BJ (cell line): ENCODE data around the gene P2RY1. TPM values are rescaled to one million over a fixed set of nuclear protein-coding genes. Genes with fewer than 3 reads are reported as not detected.

Experiments used
- CTCF ChIA-PET: fragments of 350-600 bp; formaldehyde crosslinking; extraction: SDS; loops from one replicate; lab custom pipeline; 2021; ENCODE audit warnings: antibody characterized with exemption, inconsistent platforms; lab: Yijun Ruan, JAX
- POLR2A ChIA-PET: fragments of 300-600 bp; sonication (Branson Sonifier 250); formaldehyde crosslinking; extraction: SDS; loops from one replicate; lab custom pipeline; 2021; ENCODE audit warnings: antibody characterized with exemption; lab: Charles Lee
- DNase-seq: peaks from one replicate; pipeline ENCODE4 v3.0.0-alpha.2; 2011; ENCODE audit warnings: low read depth
- H3K27me3 ChIP-seq: 2 replicates; pipeline ENCODE4 v1.6.0; 2011; ENCODE audit warnings: low read length; ENCODE audit not compliant: control insufficient read depth, insufficient read depth
- H3K36me3 ChIP-seq: 2 replicates; pipeline ENCODE4 v1.5.1; 2011; ENCODE audit warnings: low read length; ENCODE audit not compliant: control insufficient read depth, insufficient read depth
- H3K4me3 ChIP-seq: 2 replicates; pipeline ENCODE4 v1.5.1; 2011; ENCODE audit warnings: low read depth, mild to moderate bottlenecking, control low read depth, low read length
- CTCF ChIP-seq: IDR thresholded peaks from 2 replicates; pipeline ENCODE4 v1.5.1; 2011; ENCODE audit warnings: low read depth, mild to moderate bottlenecking, control low read depth, inconsistent platforms, low read length, moderate library complexity; ENCODE audit not compliant: insufficient read depth
- polyA plus RNA-seq: library from polyadenylated mRNA; depleted of rRNA; stranded (reverse); fragments of >200 nt; gene quantifications from 2 replicates; pipeline ENCODE4 v1.2.3, GENCODE V29; 2011

Gene P2RY1
- polyA plus RNA-seq, 1 experiment = not detected

DNA sequence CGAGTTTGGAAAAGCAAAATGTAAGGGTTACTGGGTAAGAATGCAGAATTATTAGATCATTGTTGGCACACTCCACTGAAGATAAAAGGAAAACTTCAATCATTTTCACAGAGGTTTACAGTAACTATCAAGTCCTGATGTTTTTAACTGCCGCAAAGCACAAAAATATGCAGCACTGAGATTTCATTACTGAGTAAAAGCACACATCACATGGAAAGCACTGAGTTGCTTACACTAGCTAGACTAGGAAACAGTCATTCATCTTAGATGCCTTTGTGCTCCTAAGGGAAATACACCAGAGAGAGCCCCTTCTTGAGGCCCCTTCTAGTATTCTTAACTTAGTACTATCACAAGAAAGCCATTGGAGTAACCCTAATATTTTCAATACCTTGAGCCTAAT, 11.8 kb upstream of the P2RY1 start:
- no peak for TF ChIP-seq CTCF
- H3K4me3 ChIP-seq = no peak overlapping the region
- POLR2A ChIA-PET = no interaction called here
- CTCF ChIA-PET = interaction anchor here (1.2 kb wide), 1 partner anchor 21 kb away, joined by 3 read pairs; no protein-coding TSS in a partner anchor
- no peaks in the 10 kb centered on the region for H3K27me3 ChIP-seq
- DNase-seq = no peak
- H3K36me3 ChIP-seq = no peaks in the 10 kb centered on the region; the same call in 1 of the 2 replicates

GRCh38 chr3:152823781-152824180, 11.2 kb upstream of the P2RY1 start:
- CTCF ChIA-PET = interaction anchor here (1.2 kb wide), 1 partner anchor 20 kb away, joined by 3 read pairs; no protein-coding TSS in a partner anchor

GRCh38 chr3:152825566-152825965, 9.4 kb upstream of the P2RY1 start:
- ChIA-PET POLR2A (no interaction called here), CTCF (no interaction called here)
- no peaks in the 10 kb centered on the region; the same call in 1 of the 2 replicates for H3K36me3 ChIP-seq
- no peak for DNase-seq
- H3K27me3 ChIP-seq = no peaks in the 10 kb centered on the region
- TF ChIP-seq CTCF = no peak
- no peak overlapping the region for H3K4me3 ChIP-seq

More at GRCh38 chr3:152823781-152824180, 11.2 kb upstream of the P2RY1 start:
- no peak for TF ChIP-seq CTCF
- POLR2A ChIA-PET = no interaction called here
- Histone ChIP-seq H3K4me3 (no peak overlapping the region), H3K36me3 (no peaks in the 10 kb centered on the region; the same call in 1 of the 2 replicates), H3K27me3 (no peaks in the 10 kb centered on the region)
- DNase-seq = no peak

DNA sequence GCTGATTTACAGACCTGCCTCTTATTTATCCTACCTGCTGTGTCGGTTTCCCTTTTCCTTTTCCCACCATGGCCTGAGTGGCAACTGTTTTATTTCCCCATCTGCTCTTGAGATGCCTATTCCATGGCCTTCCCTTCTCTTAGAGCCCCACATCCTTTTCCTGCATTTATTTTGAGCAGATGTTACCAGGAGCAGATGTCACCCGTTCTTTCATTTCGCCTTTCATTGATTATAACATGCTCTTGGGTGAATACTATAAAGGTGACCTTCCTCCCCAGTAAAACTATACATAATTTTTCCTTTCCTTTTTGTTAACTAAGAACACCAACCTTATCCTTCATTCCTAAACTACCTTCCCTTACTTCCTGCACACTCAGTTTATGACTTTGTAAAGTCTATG, 8.5 kb upstream of the P2RY1 start:
- Histone ChIP-seq H3K4me3 (no peak overlapping the region), H3K36me3 (no peaks in the 10 kb centered on the region; the same call in 1 of the 2 replicates), H3K27me3 (no peaks in the 10 kb centered on the region)
- no peak for DNase-seq
- TF ChIP-seq CTCF = no peak
- POLR2A ChIA-PET = no interaction called here
- CTCF ChIA-PET = no interaction called here

- TF ChIP-seq CTCF = no peak
- no peak for DNase-seq
- Histone ChIP-seq H3K27me3 (no peaks in the 10 kb centered on the region), H3K4me3 (no peak overlapping the region), H3K36me3 (no peaks in the 10 kb centered on the region; the same call in 1 of the 2 replicates)
- CTCF ChIA-PET = interaction anchor here (1.2 kb wide), 1 partner anchor 29 kb away, joined by 3 read pairs; no protein-coding TSS in a partner anchor
- POLR2A ChIA-PET = interaction anchor here (0.6 kb wide), 1 partner anchor 213 kb away, joined by 3 read pairs; no protein-coding TSS in a partner anchor
These were observed 7.6 kb upstream of the P2RY1 start for GRCh38 chr3:152827313-152827712.
